ENCODE data around the gene SLCO1B3.

The SLCO1B3 gene

DNA sequence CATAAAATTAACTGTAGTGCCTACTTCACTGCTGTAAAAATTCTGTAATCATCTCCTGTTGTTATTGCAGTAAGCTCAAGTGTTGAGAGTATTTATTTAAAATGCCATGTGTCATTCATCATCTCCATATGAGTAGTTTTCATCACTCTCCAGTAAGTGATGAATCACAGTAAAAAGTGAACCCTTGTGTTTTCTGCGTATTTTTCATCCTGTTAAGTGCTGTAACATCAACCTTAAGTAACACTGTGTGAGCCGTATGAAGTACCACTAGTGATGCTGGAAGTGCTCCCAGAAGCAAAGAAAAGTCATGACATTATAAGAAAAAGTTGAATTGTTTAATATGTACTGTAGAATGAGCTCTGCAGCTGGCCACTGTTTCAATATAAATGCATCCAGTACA, 55.4 kb downstream of the SLCO1B3 start:
- no peak overlapping the region for H3K9ac ChIP-seq (ENCODE audit: low read length)
- no peaks in the 10 kb centered on the region for H3K27me3 ChIP-seq (ENCODE audit: insufficient read depth, low read length)
- H3K79me2 ChIP-seq (ENCODE audit: insufficient read depth, low read length): no peaks in the 10 kb centered on the region
- no peak overlapping the region for H3K4me3 ChIP-seq (ENCODE audit: low read depth, low read length, poor library complexity, severe bottlenecking)
- no peaks in the 10 kb centered on the region for H3K9me3 ChIP-seq (ENCODE audit: low read length)
- H3K36me3 ChIP-seq (ENCODE audit: insufficient read depth, low read length): no peaks in the 10 kb centered on the region
- no peaks in the 10 kb centered on the region for H3F3A ChIP-seq (ENCODE audit: insufficient read depth, low read length)
- H3K9me2 ChIP-seq (ENCODE audit: low read depth, low read length): no peaks in the 10 kb centered on the region
- no peak overlapping the region for H3K27ac ChIP-seq (ENCODE audit: low read depth, low read length, poor library complexity, severe bottlenecking)
- H2AFZ ChIP-seq (ENCODE audit: low read length): no peak overlapping the region
- no peaks in the 10 kb centered on the region for H4K20me1 ChIP-seq (ENCODE audit: insufficient read depth, low read length)
- TF ChIP-seq, protein P1, sequence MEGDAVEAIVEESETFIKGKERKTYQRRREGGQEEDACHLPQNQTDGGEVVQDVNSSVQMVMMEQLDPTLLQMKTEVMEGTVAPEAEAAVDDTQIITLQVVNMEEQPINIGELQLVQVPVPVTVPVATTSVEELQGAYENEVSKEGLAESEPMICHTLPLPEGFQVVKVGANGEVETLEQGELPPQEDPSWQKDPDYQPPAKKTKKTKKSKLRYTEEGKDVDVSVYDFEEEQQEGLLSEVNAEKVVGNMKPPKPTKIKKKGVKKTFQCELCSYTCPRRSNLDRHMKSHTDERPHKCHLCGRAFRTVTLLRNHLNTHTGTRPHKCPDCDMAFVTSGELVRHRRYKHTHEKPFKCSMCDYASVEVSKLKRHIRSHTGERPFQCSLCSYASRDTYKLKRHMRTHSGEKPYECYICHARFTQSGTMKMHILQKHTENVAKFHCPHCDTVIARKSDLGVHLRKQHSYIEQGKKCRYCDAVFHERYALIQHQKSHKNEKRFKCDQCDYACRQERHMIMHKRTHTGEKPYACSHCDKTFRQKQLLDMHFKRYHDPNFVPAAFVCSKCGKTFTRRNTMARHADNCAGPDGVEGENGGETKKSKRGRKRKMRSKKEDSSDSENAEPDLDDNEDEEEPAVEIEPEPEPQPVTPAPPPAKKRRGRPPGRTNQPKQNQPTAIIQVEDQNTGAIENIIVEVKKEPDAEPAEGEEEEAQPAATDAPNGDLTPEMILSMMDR (IDR thresholded peaks at IDR 0.05; ENCODE audit: low read length): no peak
- TF ChIP-seq EZH2 (IDR thresholded peaks at IDR 0.05; ENCODE audit: borderline replicate concordance, low read length): no peak
- no peak overlapping the region for H3K4me2 ChIP-seq (ENCODE audit: low read length)
- no peaks in the 10 kb centered on the region for H3K4me1 ChIP-seq (ENCODE audit: insufficient read depth, low read length, severe bottlenecking)

DNA sequence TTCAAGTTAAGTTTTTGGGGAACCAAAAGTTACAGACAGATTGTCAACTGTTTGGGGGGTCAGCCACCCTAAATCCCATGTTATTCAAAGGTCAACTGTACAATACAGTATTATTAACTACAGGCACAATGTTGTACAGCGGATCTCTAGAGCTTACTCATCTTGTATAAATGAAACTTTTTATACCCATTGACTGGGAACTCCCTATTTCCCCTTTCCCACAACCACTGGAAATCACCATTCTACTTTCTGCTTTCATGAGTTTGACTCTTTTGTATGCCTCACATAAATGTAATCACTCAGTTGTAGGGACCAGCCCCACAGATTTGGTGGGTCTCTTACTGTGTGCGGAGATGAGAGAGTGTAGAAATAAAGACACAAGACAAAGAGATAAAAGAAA, 57.8 kb downstream of the SLCO1B3 start:
- no peak overlapping the region for H3K27ac ChIP-seq (ENCODE audit: low read depth, low read length, poor library complexity, severe bottlenecking)
- H3K4me3 ChIP-seq (ENCODE audit: low read depth, low read length, poor library complexity, severe bottlenecking): no peak overlapping the region
- no peak overlapping the region for H3K9ac ChIP-seq (ENCODE audit: low read length)
- H4K20me1 ChIP-seq (ENCODE audit: insufficient read depth, low read length): no peaks in the 10 kb centered on the region
- TF ChIP-seq EZH2 (IDR thresholded peaks at IDR 0.05; ENCODE audit: borderline replicate concordance, low read length): no peak
- no peak overlapping the region for H3K4me2 ChIP-seq (ENCODE audit: low read length)
- no peaks in the 10 kb centered on the region for H3K36me3 ChIP-seq (ENCODE audit: insufficient read depth, low read length)
- no peaks in the 10 kb centered on the region for H3K9me2 ChIP-seq (ENCODE audit: low read depth, low read length)
- no peak overlapping the region for H2AFZ ChIP-seq (ENCODE audit: low read length)
- H3K4me1 ChIP-seq (ENCODE audit: insufficient read depth, low read length, severe bottlenecking): no peaks in the 10 kb centered on the region
- H3K27me3 ChIP-seq (ENCODE audit: insufficient read depth, low read length): no peaks in the 10 kb centered on the region
- no peaks in the 10 kb centered on the region for H3K9me3 ChIP-seq (ENCODE audit: low read length)
- H3F3A ChIP-seq (ENCODE audit: insufficient read depth, low read length): no peaks in the 10 kb centered on the region
- no peaks in the 10 kb centered on the region for H3K79me2 ChIP-seq (ENCODE audit: insufficient read depth, low read length)

DNA sequence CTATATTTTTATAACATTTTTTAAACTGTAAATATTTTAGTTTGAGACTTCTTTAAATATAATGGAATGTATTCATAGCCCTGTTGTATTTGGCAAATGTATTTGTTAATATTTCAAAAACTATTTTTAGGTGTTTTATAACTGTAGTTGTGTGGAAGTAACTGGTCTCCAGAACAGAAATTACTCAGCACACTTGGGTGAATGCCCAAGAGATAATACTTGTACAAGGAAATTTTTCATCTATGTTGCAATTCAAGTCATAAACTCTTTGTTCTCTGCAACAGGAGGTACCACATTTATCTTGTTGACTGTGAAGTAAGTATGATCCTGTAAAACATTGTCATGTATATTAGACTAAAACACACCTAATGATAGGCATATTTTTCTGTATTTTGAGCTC, 72.8 kb downstream of the SLCO1B3 start:
- Histone ChIP-seq H3K9ac (ENCODE audit: low read length) (no peak overlapping the region), H3K4me3 (ENCODE audit: low read depth, low read length, poor library complexity, severe bottlenecking) (no peak overlapping the region), H4K20me1 (ENCODE audit: insufficient read depth, low read length) (no peaks in the 10 kb centered on the region), H3K27ac (ENCODE audit: low read depth, low read length, poor library complexity, severe bottlenecking) (no peak overlapping the region), H3K79me2 (ENCODE audit: insufficient read depth, low read length) (no peaks in the 10 kb centered on the region), H3F3A (ENCODE audit: insufficient read depth, low read length) (no peaks in the 10 kb centered on the region), H3K9me3 (ENCODE audit: low read length) (no peaks in the 10 kb centered on the region), H3K36me3 (ENCODE audit: insufficient read depth, low read length) (no peaks in the 10 kb centered on the region), H3K4me1 (ENCODE audit: insufficient read depth, low read length, severe bottlenecking) (no peaks in the 10 kb centered on the region), H3K27me3 (ENCODE audit: insufficient read depth, low read length) (no peaks in the 10 kb centered on the region), H3K4me2 (ENCODE audit: low read length) (no peak overlapping the region), H3K9me2 (ENCODE audit: low read depth, low read length) (no peaks in the 10 kb centered on the region), H2AFZ (ENCODE audit: low read length) (no peak overlapping the region)
- TF ChIP-seq, protein P1 (IDR thresholded peaks at IDR 0.05; ENCODE audit: low read length): no peak
- no peak for TF ChIP-seq EZH2 (IDR thresholded peaks at IDR 0.05; ENCODE audit: borderline replicate concordance, low read length)

DNA sequence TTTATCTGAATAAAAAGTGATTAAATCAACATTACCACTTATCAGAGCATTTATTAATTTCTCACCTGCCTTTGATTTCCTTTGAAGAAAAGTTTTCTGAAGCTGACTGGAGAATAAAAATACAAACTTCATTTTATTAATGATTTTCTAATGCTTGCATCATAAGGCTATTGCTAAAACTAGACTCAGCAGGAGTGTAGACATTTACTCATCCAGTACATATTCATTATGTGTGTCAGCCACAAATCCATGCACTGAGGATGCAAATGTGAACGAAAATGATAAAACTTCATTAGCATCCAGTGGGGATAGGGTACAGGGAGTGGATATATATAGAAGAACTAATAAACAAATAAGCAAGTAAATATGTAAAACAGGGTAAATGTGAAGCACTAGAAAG, 74.6 kb downstream of the SLCO1B3 start:
- H4K20me1 ChIP-seq (ENCODE audit: insufficient read depth, low read length): no peaks in the 10 kb centered on the region
- H3F3A ChIP-seq (ENCODE audit: insufficient read depth, low read length): no peaks in the 10 kb centered on the region
- H3K4me2 ChIP-seq (ENCODE audit: low read length): no peak overlapping the region
- TF ChIP-seq, protein P1 (IDR thresholded peaks at IDR 0.05; ENCODE audit: low read length): no peak
- no peak for TF ChIP-seq EZH2 (IDR thresholded peaks at IDR 0.05; ENCODE audit: borderline replicate concordance, low read length)
- H3K4me3 ChIP-seq (ENCODE audit: low read depth, low read length, poor library complexity, severe bottlenecking): no peak overlapping the region
- H3K27ac ChIP-seq (ENCODE audit: low read depth, low read length, poor library complexity, severe bottlenecking): no peak overlapping the region
- H3K9ac ChIP-seq (ENCODE audit: low read length): no peak overlapping the region
- H3K36me3 ChIP-seq (ENCODE audit: insufficient read depth, low read length): no peaks in the 10 kb centered on the region
- no peaks in the 10 kb centered on the region for H3K27me3 ChIP-seq (ENCODE audit: insufficient read depth, low read length)
- no peaks in the 10 kb centered on the region for H3K9me2 ChIP-seq (ENCODE audit: low read depth, low read length)
- no peaks in the 10 kb centered on the region for H3K9me3 ChIP-seq (ENCODE audit: low read length)
- H3K79me2 ChIP-seq (ENCODE audit: insufficient read depth, low read length): no peaks in the 10 kb centered on the region
- H2AFZ ChIP-seq (ENCODE audit: low read length): no peak overlapping the region
- no peaks in the 10 kb centered on the region for H3K4me1 ChIP-seq (ENCODE audit: insufficient read depth, low read length, severe bottlenecking)

Data from OCI-LY1 (cell line).